Prostate gland (tissue), 2 donors: ENCODE measurements around the gene SAMD8. TPM values are rescaled to one million over a fixed set of nuclear protein-coding genes. Genes with fewer than 3 reads are reported as not detected.

Source experiments
- DNase-seq: peaks from one replicate; pipeline ENCODE4 v3.0.0-alpha.2; 2019; ENCODE audit warnings: low spot score
- H3K27ac ChIP-seq, 2 donors: fragments of 200-600 bp; sonication (generic); 2 replicates each; pipeline ENCODE4 v1.5.1; 2017 to 2019
- H3K27me3 ChIP-seq: fragments of 200-600 bp; sonication (generic); replicated peaks from 2 replicates; pipeline ENCODE4 v1.5.1; 2019; ENCODE audit not compliant: insufficient read depth
- H3K36me3 ChIP-seq, 2 donors: fragments of 200-600 bp; sonication (generic); 1 replicate in 1 of 2; 2 replicates in 1 of 2; pipeline versions ENCODE4 v1.5.1 to v1.8.1; 2017 to 2019
- H3K4me1 ChIP-seq: fragments of 200-600 bp; sonication (generic); replicated peaks from 2 replicates; pipeline ENCODE4 v1.5.1; 2019
- H3K4me3 ChIP-seq, 2 donors: fragments of 200-600 bp; sonication (generic); 2 replicates each; pipeline ENCODE4 v1.5.1; 2017 to 2019
- H3K9me3 ChIP-seq: fragments of 200-600 bp; sonication (generic); 2 replicates; pipeline ENCODE4 v1.5.1; 2017
- CTCF ChIP-seq, 4 experiments: fragments of 200-600 bp in 2 of 4; fragments of 450-650 bp in 2 of 4; sonication (generic) in 2 of 4; IDR thresholded peaks; 1 replicate in 3 of 4; 2 replicates in 1 of 4; pipeline ENCODE4 v1.5.1; 2016 to 2019; ENCODE audit warnings: antibody characterized with exemption in 4 of 4, mild to moderate bottlenecking in 2 of 4, moderate library complexity in 2 of 4
- POLR2A ChIP-seq: fragments of 450-650 bp; IDR thresholded peaks from one replicate; pipeline ENCODE4 v1.6.1; 2016; ENCODE audit warnings: antibody characterized with exemption, mild to moderate bottlenecking
- POLR2AphosphoS5 ChIP-seq: sonication (generic); formaldehyde crosslinking; IDR thresholded peaks from one replicate; pipeline ENCODE4 v1.6.1; 2017; ENCODE audit warnings: antibody characterized with exemption
- WGBS: methylation state at CpG from one replicate; pipeline ENCODE4 v1.1.5; 2018; 5-methylcytosine and 5-hydroxymethylcytosine counted together
- intact Hi-C: fragments of 100-400 bp; cut with DNase I; formaldehyde crosslinking; loops from one replicate; pipeline ENCODE4 v1.14.2; 2022
- total RNA-seq, 2 donors: library from RNA; depleted of rRNA; stranded (reverse); fragments of >200 nt; gene quantifications; one replicate each; pipeline ENCODE4 v1.1.0, GENCODE V29; 2016

Gene SAMD8
- total RNA-seq, 2 donors from 2014 or later = 18.8 to 41.5 TPM

DNA sequence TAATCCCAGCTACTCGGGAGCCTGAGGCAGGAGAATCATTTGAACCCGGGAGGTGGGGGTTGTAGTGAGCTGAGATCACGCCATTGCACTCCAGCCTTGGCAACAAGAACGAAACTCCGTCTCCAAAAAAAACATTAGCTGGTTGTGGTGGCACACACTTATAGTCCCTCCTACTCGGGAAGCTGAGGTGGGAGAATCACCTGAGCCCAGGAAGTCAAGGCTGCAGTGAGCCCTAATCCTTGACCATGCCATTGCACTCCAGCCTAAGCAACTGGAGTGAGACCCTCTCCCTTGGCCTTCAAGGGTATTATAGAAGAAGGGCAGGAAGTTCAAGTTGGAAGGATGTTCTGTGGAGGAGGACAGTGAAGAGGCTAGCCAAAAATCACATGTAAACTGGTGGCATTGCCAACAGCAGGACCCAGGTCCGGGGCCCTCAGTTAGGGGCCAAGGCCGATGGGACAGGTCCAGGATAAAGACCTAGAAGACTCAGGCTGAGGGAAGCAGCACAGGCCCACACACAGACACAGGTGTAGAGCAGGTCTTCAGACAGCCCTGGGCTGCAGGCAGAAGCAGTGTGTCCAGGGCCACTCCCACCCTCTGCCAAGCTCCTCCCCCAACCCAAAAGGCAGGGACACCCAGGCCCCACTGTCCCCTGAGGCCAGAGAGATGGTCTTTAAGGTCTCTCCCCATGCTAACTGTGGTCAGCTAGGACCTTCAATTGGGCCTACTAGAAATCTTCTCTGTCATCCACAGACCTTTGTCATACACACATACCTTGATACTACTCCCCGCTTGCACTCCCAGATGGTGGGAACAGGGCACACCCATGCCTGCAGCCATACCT lies 8.4 kb upstream of the SAMD8 start:
- DNase-seq = no peak
- 88% methylated on average over 9 of the region's 9 CpGs for WGBS
- TF ChIP-seq POLR2A = no peak
- no peak for TF ChIP-seq POLR2AphosphoS5
- no peak for TF ChIP-seq CTCF (IDR thresholded peaks at IDR 0.05)
- Histone ChIP-seq H3K9me3 (no peaks in the 10 kb centered on the region), H3K4me1 (no peaks in the 10 kb centered on the region), H3K36me3 (no peaks in the 10 kb centered on the region), H3K4me3 (no peak overlapping the region), H3K27me3 (no peaks in the 10 kb centered on the region), H3K27ac (no peak overlapping the region)
- intact Hi-C loops = loop anchor here (5.0 kb wide), 1 partner anchor 836 kb away; no protein-coding TSS in a partner anchor

- TF ChIP-seq CTCF (IDR thresholded peaks at IDR 0.05) (no peak), POLR2AphosphoS5 (no peak), POLR2A (no peak)
- Histone ChIP-seq H3K27ac (no peak overlapping the region), H3K4me1 (no peaks in the 10 kb centered on the region), H3K4me3 (no peak overlapping the region), H3K9me3 (no peaks in the 10 kb centered on the region), H3K27me3 (no peaks in the 10 kb centered on the region), H3K36me3 (no peaks in the 10 kb centered on the region)
- 97% methylated on average over 6 of the region's 6 CpGs for WGBS
- no peak for DNase-seq
- intact Hi-C loops = loop anchor here (5.0 kb wide), 1 partner anchor 837 kb away; no protein-coding TSS in a partner anchor
These were observed 7.4 kb upstream of the SAMD8 start for GRCh38 chr10:75103881-75104686.

GRCh38 chr10:75104842-75105241 lies 6.6 kb upstream of the SAMD8 start:
- TF ChIP-seq POLR2A (no peak), CTCF (IDR thresholded peaks at IDR 0.05) (no peak), POLR2AphosphoS5 (no peak)
- Histone ChIP-seq H3K27ac (no peak overlapping the region), H3K4me1 (no peaks in the 10 kb centered on the region), H3K36me3 (no peaks in the 10 kb centered on the region), H3K27me3 (no peaks in the 10 kb centered on the region), H3K4me3 (no peak overlapping the region), H3K9me3 (no peaks in the 10 kb centered on the region)
- 66% methylated on average over 3 of the region's 3 CpGs for WGBS
- DNase-seq = no peak
- intact Hi-C loops = loop anchor here (5.0 kb wide), 2 partner anchors 838 to 863 kb away; no protein-coding TSS in a partner anchor

DNA sequence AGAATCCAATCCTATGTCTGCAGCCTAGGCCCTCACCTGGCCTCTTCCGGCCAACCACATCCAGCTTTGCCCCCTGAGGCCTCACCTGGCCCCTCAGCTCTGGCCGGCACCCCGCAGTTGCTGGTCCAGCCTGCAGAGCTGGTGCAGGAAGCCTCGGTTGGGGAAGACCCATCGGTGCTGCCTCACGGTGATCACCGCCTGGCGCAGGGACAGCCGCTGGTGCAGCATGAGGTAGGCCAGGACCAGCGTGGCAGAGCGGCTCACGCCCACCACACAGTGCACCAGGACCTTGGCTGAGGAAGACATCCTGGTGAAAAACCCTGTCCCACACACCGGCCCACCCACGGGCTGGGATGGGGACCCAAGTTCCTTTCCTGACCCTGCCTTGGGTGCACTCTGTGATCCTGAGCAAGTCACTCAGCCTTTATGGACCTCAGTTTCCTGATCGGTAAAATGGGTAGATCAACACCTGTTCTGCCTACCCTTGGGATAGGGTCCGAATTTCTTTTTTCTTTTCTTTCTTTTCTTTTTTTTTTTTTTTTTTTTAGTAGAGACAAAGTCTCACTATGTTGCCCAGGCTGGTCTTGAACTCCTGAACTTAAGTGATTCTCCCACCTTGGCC lies 5.8 kb upstream of the SAMD8 start:
- Histone ChIP-seq H3K27ac (no peak overlapping the region), H3K9me3 (no peaks in the 10 kb centered on the region), H3K4me1 (no peaks in the 10 kb centered on the region), H3K36me3 (no peaks in the 10 kb centered on the region), H3K4me3 (no peak overlapping the region), H3K27me3 (no peaks in the 10 kb centered on the region)
- intact Hi-C loops = loop anchor here (5.0 kb wide), 1 partner anchor 863 kb away; no protein-coding TSS in a partner anchor
- WGBS = 95% methylated on average over 16 of the region's 16 CpGs
- TF ChIP-seq POLR2A = no peak
- TF ChIP-seq CTCF (IDR thresholded peaks at IDR 0.05) = no peak
- no peak for DNase-seq
